Measurements from ENCODE around the gene HIPK2. TPM values are rescaled to one million over a fixed set of nuclear protein-coding genes. Genes with fewer than 3 reads are reported as not detected.

The HIPK2 gene
- total RNA-seq, 1 donor from 2014 or later, result 61.5 TPM

GRCh38 chr7:139563856-139564255 is 213.9 kb downstream of the HIPK2 start:
- Mint-ChIP-seq H3K4me3 (no peak overlapping the region), H3K27me3 (ENCODE audit: low read depth) (no peaks in the 10 kb centered on the region), H3K36me3 (ENCODE audit: low read depth) (peaks cover 14% of the 10 kb centered on the region), H3K9me3 (peaks cover 6% of the 10 kb centered on the region), H3K27ac (ENCODE audit: unreplicated experiment) (no peak overlapping the region), H3K4me1 (peaks cover 3% of the 10 kb centered on the region)
- no peak for TF ChIP-seq CTCF (conservative IDR thresholded peaks at IDR 0.05)
- DNase-seq (ENCODE audit: low read depth, low spot score), result no peak

- TF ChIP-seq CTCF (conservative IDR thresholded peaks at IDR 0.05), result no peak
- H3K4me1 Mint-ChIP-seq, result peaks cover 3% of the 10 kb centered on the region
- DNase-seq (ENCODE audit: low read depth, low spot score), result no peak
- H3K36me3 Mint-ChIP-seq (ENCODE audit: low read depth), result peaks cover 14% of the 10 kb centered on the region
- H3K4me3 Mint-ChIP-seq, result no peak overlapping the region
- no peaks in the 10 kb centered on the region for H3K27me3 Mint-ChIP-seq (ENCODE audit: low read depth)
- H3K27ac Mint-ChIP-seq (ENCODE audit: unreplicated experiment), result no peak overlapping the region
- H3K9me3 Mint-ChIP-seq, result peaks cover 6% of the 10 kb centered on the region
Observed at GRCh38 chr7:139562961-139563565, 214.7 kb downstream of the HIPK2 start.

GRCh38 chr7:139562491-139562890 is 215.3 kb downstream of the HIPK2 start:
- Mint-ChIP-seq H3K27me3 (ENCODE audit: low read depth) (peaks cover 4% of the 10 kb centered on the region), H3K4me1 (peaks cover 3% of the 10 kb centered on the region), H3K27ac (ENCODE audit: unreplicated experiment) (no peak overlapping the region), H3K36me3 (ENCODE audit: low read depth) (peaks cover 10% of the 10 kb centered on the region), H3K4me3 (no peak overlapping the region), H3K9me3 (peaks cover 6% of the 10 kb centered on the region)
- TF ChIP-seq CTCF (conservative IDR thresholded peaks at IDR 0.05), result no peak
- DNase-seq (ENCODE audit: low read depth, low spot score), result no peak

GRCh38 chr7:139560678-139561077 is 217.1 kb downstream of the HIPK2 start:
- Mint-ChIP-seq H3K27ac (ENCODE audit: unreplicated experiment) (peak overlapping the region; percentile 6), H3K27me3 (ENCODE audit: low read depth) (peaks cover 6% of the 10 kb centered on the region), H3K4me3 (no peak overlapping the region), H3K36me3 (ENCODE audit: low read depth) (peaks cover 10% of the 10 kb centered on the region), H3K4me1 (no peaks in the 10 kb centered on the region), H3K9me3 (peaks cover 6% of the 10 kb centered on the region)
- DNase-seq (ENCODE audit: low read depth, low spot score), result no peak
- no peak for TF ChIP-seq CTCF (conservative IDR thresholded peaks at IDR 0.05)

- H3K36me3 Mint-ChIP-seq (ENCODE audit: low read depth), result peaks cover 10% of the 10 kb centered on the region
- TF ChIP-seq CTCF (conservative IDR thresholded peaks at IDR 0.05), result no peak
- H3K4me1 Mint-ChIP-seq, result no peaks in the 10 kb centered on the region
- H3K4me3 Mint-ChIP-seq, result no peak overlapping the region
- H3K9me3 Mint-ChIP-seq, result peaks cover 6% of the 10 kb centered on the region
- peaks cover 6% of the 10 kb centered on the region for H3K27me3 Mint-ChIP-seq (ENCODE audit: low read depth)
- no peak overlapping the region for H3K27ac Mint-ChIP-seq (ENCODE audit: unreplicated experiment)
- DNase-seq (ENCODE audit: low read depth, low spot score), result no peak
Observed at GRCh38 chr7:139560199-139560598, 217.6 kb downstream of the HIPK2 start.
